ENCODE measurements around the gene FSIP2.

FSIP2 gene

DNA sequence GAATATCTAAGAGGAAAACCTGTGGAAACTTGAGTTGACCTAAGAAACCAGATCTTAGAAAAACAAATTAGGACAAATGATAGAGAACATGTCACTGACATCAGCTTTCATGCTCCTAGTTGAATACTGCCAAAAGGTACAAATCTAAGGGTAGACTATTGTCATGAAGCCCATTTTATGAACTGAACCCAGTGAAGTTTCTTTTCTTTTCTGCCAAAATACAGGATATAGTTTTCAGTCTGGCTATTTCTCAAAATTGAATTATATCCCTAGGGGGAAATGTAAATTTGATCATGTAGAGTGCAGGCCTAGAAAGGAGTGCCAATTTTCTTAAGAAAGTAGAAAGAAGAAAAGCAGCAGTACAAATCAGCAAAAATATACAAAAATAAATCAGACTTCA, 46.6 kb downstream of the FSIP2 start:
- DNase-seq (ENCODE audit: low read depth) = no peak
- TF ChIP-seq, protein P1, sequence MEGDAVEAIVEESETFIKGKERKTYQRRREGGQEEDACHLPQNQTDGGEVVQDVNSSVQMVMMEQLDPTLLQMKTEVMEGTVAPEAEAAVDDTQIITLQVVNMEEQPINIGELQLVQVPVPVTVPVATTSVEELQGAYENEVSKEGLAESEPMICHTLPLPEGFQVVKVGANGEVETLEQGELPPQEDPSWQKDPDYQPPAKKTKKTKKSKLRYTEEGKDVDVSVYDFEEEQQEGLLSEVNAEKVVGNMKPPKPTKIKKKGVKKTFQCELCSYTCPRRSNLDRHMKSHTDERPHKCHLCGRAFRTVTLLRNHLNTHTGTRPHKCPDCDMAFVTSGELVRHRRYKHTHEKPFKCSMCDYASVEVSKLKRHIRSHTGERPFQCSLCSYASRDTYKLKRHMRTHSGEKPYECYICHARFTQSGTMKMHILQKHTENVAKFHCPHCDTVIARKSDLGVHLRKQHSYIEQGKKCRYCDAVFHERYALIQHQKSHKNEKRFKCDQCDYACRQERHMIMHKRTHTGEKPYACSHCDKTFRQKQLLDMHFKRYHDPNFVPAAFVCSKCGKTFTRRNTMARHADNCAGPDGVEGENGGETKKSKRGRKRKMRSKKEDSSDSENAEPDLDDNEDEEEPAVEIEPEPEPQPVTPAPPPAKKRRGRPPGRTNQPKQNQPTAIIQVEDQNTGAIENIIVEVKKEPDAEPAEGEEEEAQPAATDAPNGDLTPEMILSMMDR (conservative IDR thresholded peaks at IDR 0.05; ENCODE audit: low read depth, low read length) = no peak
- H3K4me3 ChIP-seq (ENCODE audit: low read depth, low read length) = no peak overlapping the region

DNA sequence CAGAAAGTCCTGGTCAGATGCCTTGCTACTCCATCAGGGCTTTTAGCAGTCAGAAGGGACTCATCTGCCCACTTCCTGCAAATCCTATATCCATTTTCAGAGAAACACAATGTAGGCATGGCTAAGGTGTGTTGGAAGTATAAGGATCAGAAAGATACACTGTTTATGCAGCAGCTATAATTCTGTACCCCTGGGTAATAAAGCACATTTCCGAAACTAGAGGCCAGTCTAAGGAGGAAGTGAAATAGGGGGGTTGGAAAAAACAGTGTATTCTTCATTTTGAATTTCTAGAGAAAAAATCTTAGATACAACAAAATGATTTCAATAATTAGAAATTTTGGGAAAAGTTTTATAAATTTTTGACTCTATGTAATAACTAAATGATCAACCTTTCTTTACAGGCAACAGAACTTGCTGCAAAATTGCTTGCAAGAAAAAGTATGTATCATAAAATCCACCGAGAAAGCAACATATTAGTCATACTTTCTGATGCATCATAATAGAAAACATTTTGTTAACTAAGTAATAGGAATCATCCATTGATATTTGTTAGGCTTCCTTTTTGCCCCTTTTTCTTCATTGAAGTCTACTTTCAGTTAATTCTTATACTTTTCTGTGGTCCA, 47.4 kb downstream of the FSIP2 start:
- DNase-seq (ENCODE audit: low read depth) = no peak
- no peak overlapping the region for H3K4me3 ChIP-seq (ENCODE audit: low read depth, low read length)
- TF ChIP-seq, protein P1 (conservative IDR thresholded peaks at IDR 0.05; ENCODE audit: low read depth, low read length) = no peak

DNA sequence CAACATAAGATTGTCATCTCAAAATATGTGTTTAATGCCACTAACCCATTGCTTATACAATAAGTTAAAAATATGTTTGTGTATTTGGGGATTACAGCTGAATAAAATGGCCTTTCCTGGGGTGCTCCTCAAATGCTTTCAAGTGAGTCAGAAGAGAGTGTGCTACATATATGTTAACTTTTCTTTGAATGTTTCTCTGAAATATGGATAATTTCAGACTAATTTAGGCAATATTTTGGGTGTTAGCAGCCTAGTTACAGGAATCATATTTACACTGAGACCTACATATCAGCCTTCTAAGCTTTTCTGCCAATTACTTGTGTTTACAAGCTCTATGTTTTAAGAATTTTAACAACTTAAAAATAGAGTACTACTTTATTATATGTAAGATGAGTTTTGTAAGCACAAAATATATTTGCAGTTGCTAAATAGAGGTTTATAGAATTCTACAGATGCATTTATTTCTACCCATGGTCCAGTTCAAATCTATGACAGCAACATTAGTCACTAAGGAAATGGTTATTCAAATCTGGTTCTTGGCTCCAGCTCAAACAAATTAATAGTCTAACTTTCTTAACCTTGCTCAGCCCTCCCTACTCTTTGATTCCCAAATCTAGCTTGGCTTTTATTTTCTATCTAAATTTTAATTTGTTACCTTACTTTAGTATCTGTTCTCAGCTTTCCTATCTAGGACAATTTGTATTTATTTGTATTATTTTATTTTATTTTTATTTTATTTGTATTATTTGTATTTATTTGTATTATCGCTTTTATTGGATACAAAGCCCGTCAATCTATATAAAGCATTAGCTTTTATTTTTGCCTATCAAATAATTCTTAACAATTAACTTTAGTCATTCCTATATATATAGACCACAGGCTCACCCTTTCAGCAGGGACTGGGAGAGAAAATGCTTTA, 48.9 kb downstream of the FSIP2 start:
- TF ChIP-seq, protein P1 (conservative IDR thresholded peaks at IDR 0.05; ENCODE audit: low read depth, low read length) = no peak
- H3K4me3 ChIP-seq (ENCODE audit: low read depth, low read length) = no peak overlapping the region
- DNase-seq (ENCODE audit: low read depth) = peak; percentile 4

DNA sequence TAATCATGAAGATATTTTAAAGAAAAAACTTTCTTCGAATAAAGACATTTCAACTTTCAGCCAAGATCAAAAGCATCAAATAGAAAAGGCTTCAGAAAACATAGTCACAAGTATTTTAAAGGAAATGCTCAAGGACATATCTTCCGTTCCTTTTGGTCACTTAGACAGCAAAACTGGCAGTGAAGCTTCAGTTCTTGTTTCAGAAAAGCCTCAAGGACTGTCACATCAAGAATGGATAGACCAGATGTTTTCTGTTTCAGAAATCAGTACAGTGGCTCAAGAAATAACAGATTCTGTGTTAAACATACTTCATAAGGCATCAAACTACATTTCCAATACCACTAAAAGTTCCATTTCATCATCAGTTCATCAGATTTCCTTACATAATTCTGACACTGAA, 51.8 kb downstream of the FSIP2 start:
- TF ChIP-seq, protein P1 (conservative IDR thresholded peaks at IDR 0.05; ENCODE audit: low read depth, low read length) = no peak
- DNase-seq (ENCODE audit: low read depth) = no peak
- no peak overlapping the region for H3K4me3 ChIP-seq (ENCODE audit: low read depth, low read length)

DNA sequence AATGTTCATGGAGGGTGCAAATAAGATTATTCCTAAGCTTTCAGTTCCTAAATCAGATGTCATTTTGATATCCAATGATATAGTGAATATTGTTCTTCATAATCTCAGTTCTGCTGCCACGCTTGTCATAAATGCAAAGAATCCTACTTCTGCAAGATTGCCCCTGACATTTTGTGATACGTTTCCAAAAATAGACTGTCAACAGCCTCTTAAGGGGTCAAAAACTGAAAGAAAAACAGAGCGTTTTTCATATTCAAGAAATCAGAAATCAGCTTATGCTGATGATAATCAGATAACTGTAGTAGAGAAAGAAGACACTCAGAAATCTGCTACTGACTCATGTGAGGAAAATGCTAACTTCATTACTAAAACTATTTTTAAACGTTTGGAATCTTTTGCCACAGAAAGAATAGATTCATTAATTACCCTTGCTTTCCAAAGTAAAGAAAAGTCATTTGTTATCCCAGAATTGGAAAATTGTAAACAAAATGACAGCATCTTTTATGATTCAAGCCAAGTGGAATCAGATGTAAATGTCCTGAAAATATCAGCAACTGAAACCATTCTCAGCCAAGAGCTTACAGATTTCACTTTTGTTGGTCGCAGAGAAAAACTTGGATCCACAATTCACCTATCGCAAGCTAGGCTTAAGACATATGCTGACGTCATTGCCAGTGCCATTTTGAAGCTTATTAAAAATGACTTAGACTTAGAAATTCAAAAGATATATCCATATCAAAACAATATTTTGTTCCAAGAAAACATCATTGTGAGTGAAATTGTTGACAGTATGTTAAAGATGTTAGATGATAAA, 55.1 kb downstream of the FSIP2 start:
- TF ChIP-seq, protein P1 (conservative IDR thresholded peaks at IDR 0.05; ENCODE audit: low read depth, low read length) = no peak
- DNase-seq (ENCODE audit: low read depth) = no peak
- H3K4me3 ChIP-seq (ENCODE audit: low read depth, low read length) = no peak overlapping the region

DNA sequence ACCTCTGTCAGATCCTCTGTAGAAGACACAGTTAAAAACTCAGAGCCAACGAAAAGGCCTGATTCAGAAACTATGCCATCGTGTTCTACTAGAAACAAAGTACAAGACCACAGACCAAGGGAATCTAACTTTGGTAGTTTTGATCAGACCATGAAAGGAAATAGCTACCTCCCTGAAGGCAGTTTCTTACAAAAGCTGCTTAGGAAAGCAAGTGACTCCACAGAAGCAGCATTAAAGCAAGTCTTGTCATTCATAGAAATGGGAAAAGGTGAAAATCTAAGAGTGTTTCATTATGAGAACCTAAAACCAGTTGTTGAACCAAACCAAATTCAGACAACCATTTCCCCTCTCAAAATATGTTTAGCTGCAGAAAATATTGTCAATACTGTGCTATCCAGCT, 58.2 kb downstream of the FSIP2 start:
- no peak overlapping the region for H3K4me3 ChIP-seq (ENCODE audit: low read depth, low read length)
- DNase-seq (ENCODE audit: low read depth) = no peak
- TF ChIP-seq, protein P1 (conservative IDR thresholded peaks at IDR 0.05; ENCODE audit: low read depth, low read length) = no peak
